Left ventricle myocardium inferior (tissue), 1 donor: ENCODE data around the gene SLC24A3. TPM values are rescaled to one million over a fixed set of nuclear protein-coding genes. Genes with fewer than 3 reads are reported as not detected.

ENCODE experiments used
- DNase-seq: peaks from one replicate; pipeline ENCODE4 v3.0.0-alpha.2; 2020
- H3K27ac ChIP-seq: fragments of 200-600 bp; replicated peaks from 2 replicates; pipeline ENCODE4 v1.8.0; 2021
- H3K27me3 ChIP-seq: fragments of 200-600 bp; 2 replicates; pipeline ENCODE4 v1.8.0; 2021; ENCODE audit warnings: low read depth
- H3K36me3 ChIP-seq: fragments of 200-600 bp; 2 replicates; pipeline ENCODE4 v1.8.0; 2021
- H3K4me1 ChIP-seq: fragments of 200-600 bp; 2 replicates; pipeline ENCODE4 v1.8.0; 2021
- H3K4me3 ChIP-seq: fragments of 200-600 bp; 2 replicates; pipeline ENCODE4 v1.8.0; 2021; ENCODE audit warnings: mild to moderate bottlenecking, moderate library complexity
- H3K9me3 ChIP-seq: fragments of 200-600 bp; replicated peaks from 2 replicates; pipeline ENCODE4 v1.8.0; 2021
- intact Hi-C: fragments of 100-400 bp; cut with micrococcal nuclease; formaldehyde crosslinking; loops from one replicate; pipeline ENCODE4 v1.11.0; 2022
- total RNA-seq: library from RNA; stranded (reverse); fragmentation: NEBNext Ultra II Directional; extraction: Animal tissue kit (Norgen Biotek cat#: 25700); gene quantifications from one replicate; pipeline ENCODE4 v1.2.1, GENCODE V29; 2021
- TF ChIP-seq, protein P1 (sequence below): fragments of 200-600 bp; IDR thresholded peaks from 2 replicates; pipeline ENCODE4 v1.8.0; 2021; ENCODE audit warnings: antibody characterized with exemption, mild to moderate bottlenecking, borderline replicate concordance
- donor health status: DM: no; HTN: yes; CAD: no; lungs with severe emphysema.

The SLC24A3 gene
- total RNA-seq, 1 donor from 2014 or later, result 1.3 TPM

DNA sequence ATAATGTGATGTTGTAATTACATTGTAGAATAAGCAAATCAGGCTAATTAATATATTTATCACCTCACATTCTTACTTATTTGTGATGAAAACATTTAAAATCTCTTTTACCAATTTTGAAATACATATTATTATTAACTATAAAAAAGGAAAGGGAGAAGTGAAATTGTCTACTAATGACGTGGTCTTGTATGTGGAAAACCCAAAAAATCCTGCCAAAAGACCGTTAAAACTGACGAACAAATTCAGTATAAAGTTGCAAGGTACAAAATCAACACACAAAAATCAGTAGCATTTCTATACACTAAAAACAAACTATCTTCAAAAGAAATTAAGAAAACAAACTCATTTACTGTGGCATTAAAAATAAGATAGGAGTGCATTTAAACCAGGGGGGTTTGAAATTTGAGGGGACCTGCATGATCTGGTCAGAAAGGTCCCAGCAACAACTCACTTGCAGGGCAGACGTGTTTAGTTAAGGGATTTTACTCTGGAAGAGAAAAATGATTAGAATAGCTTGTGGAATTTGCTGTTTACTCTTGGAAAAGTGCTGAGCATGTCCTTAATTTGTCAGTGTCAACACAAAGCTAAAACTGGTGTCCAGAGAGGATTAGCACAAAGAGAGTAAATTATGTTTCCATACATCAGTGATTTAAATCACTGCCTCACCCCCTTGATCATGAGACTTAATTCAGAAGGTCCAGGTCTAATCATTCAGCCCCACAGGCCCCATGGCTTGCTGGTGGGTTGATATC, 310.6 kb downstream of the SLC24A3 start:
- Histone ChIP-seq H3K4me3 (no peak overlapping the region), H3K9me3 (no peaks in the 10 kb centered on the region), H3K4me1 (no peaks in the 10 kb centered on the region), H3K27me3 (peaks cover 26% of the 10 kb centered on the region), H3K27ac (no peak overlapping the region), H3K36me3 (no peaks in the 10 kb centered on the region)
- TF ChIP-seq, protein P1, sequence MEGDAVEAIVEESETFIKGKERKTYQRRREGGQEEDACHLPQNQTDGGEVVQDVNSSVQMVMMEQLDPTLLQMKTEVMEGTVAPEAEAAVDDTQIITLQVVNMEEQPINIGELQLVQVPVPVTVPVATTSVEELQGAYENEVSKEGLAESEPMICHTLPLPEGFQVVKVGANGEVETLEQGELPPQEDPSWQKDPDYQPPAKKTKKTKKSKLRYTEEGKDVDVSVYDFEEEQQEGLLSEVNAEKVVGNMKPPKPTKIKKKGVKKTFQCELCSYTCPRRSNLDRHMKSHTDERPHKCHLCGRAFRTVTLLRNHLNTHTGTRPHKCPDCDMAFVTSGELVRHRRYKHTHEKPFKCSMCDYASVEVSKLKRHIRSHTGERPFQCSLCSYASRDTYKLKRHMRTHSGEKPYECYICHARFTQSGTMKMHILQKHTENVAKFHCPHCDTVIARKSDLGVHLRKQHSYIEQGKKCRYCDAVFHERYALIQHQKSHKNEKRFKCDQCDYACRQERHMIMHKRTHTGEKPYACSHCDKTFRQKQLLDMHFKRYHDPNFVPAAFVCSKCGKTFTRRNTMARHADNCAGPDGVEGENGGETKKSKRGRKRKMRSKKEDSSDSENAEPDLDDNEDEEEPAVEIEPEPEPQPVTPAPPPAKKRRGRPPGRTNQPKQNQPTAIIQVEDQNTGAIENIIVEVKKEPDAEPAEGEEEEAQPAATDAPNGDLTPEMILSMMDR, result no peak
- no peak for DNase-seq
- intact Hi-C loops, result no loop called here

DNA sequence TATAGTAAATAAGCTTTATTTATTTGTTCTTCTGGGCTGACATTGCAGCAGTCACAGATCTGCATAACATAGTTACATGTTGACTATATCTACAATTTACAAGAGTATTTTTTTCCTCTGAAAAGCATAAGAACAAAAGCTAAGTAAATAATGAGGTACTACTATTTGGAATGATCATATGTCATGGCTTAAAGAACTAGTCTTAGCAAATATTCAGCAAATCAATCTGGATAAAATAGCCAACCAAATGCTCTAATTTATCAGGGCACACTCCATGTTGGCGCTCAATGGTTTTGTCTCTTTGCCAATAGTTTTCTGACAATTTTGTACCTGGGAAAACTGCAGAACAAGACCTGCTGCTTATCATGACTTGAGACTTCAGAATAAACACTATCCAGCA, 312.2 kb downstream of the SLC24A3 start:
- no peak for DNase-seq
- Histone ChIP-seq H3K27ac (no peak overlapping the region), H3K4me1 (no peaks in the 10 kb centered on the region), H3K4me3 (no peak overlapping the region), H3K9me3 (no peaks in the 10 kb centered on the region), H3K27me3 (peaks cover 20% of the 10 kb centered on the region), H3K36me3 (no peaks in the 10 kb centered on the region)
- TF ChIP-seq, protein P1, result no peak
- intact Hi-C loops, result no loop called here

DNA sequence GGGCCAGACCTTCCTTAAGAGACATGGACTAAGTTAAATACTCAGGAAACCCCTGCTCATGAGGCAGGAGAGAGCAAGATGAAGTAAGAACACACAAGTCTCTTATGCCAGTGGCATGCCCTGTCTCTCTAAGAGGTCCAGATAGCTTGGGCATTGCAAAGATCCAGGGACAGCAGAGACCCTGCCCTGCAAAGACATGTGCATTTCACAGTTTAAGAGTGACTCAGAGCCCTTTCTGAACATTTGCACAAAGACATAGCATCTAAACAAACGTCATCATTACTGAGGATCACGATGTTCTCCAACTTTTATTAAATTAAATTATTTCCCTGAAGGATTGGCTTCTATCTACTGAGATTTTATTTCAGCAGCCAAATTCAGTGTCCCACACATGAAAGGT, 315.1 kb downstream of the SLC24A3 start:
- Histone ChIP-seq H3K9me3 (no peaks in the 10 kb centered on the region), H3K4me1 (no peaks in the 10 kb centered on the region), H3K27ac (no peak overlapping the region), H3K27me3 (peaks cover 17% of the 10 kb centered on the region), H3K36me3 (no peaks in the 10 kb centered on the region), H3K4me3 (no peak overlapping the region)
- intact Hi-C loops, result no loop called here
- no peak for DNase-seq
- TF ChIP-seq, protein P1, result no peak

DNA sequence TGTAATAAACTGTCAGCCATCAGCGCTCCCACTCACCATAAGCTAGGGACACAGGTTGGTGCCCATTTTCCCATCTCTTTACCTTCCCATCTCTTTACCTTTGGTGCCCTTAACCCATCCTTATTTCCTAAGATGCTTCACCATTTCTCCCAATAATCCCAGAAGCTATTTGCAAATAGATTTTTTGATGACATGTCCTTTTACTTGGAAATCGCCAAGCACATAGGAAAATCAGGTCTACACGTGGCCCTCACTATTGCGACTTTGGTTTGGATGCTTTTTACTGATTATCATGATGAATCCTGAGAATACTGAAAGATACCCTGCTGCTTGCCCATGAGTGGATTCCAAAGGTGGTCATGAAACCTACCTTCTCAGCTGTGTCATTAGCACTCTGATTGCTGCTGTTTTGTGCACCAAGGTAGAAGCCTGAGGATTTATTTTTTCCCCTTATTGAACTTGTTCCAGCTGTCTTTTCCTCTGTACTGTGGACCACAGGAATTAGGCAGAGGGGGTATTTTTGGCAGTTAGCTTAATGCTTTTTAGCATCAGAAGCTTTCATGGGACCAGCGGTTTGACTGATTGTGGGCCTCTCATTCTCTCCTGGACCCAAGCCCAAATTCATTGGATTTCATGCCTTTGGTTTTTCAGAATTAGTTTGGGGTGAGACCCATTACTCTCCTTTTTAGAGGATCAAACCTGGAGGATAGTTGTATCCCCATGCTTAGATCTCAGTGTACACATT, 316.0 kb downstream of the SLC24A3 start:
- Histone ChIP-seq H3K27me3 (peaks cover 20% of the 10 kb centered on the region), H3K9me3 (no peaks in the 10 kb centered on the region), H3K4me3 (no peak overlapping the region), H3K27ac (no peak overlapping the region), H3K4me1 (no peaks in the 10 kb centered on the region), H3K36me3 (no peaks in the 10 kb centered on the region)
- DNase-seq, result no peak
- intact Hi-C loops, result no loop called here
- TF ChIP-seq, protein P1, result no peak

DNA sequence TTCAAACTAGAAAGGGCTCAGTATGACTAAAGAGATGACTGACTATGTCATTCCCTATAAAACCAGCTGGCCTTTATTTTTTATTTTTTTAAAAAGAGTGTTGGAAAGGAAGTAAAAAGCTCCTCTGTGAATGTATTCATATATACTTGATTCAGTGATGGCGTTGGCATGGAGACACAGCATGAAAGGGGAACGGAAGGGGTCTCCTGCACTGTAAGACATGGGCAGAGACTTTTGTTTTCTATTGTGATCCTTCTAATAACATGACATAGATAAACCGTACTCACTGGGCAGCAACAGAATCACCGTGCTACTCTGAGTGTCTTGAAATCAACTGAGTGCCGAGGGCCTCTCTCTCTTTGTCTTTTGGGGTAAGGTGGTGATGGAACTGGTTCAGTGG, 317.6 kb downstream of the SLC24A3 start:
- no peak for DNase-seq
- intact Hi-C loops, result no loop called here
- no peaks in the 10 kb centered on the region for H3K4me1 ChIP-seq
- no peak overlapping the region for H3K27ac ChIP-seq
- no peak overlapping the region for H3K4me3 ChIP-seq
- TF ChIP-seq, protein P1, result no peak
- peaks cover 4% of the 10 kb centered on the region for H3K9me3 ChIP-seq
- H3K36me3 ChIP-seq, result no peaks in the 10 kb centered on the region
- H3K27me3 ChIP-seq, result peaks cover 19% of the 10 kb centered on the region
